NCI-H524 (cell line): Measurements from ENCODE around the gene RARB.

ENCODE experiments used
- DNase-seq, 2 experiments: peaks; one replicate each; lab custom pipeline; 2025; lab: John Stamatoyannopoulos, UW

The RARB gene

DNA sequence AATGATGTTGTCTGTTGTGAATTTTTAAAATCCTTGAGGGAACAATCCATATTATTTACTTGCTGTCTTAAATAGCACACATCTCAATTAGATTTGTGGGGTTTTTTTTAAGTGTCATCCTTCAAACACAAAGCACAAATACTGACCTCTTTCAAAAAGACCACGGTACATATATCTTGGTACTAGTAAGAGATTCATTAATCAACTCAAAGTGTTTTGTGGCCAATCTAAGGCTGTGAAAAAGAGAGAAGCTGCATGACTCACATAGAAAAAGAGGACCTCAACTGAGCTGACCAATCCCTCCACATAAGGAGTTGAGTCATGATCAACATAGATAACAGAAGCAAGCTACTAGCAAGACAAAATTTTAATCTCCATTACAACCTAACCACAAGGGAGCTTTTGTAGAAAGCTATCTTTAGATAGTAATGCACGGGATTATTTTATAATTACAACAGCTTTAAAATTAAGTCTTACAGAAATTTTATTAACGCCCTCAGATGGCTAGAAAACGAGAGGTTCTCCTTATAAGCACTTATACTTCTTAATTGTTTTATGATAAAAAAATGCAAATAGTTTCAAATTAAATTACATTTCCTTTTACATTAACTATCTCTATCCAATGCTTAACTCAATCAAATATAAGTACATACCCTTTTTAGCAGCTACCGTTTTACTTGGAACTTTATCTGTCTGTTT, 176.2 kb downstream of the RARB start:
- DNase-seq: no peak

DNA sequence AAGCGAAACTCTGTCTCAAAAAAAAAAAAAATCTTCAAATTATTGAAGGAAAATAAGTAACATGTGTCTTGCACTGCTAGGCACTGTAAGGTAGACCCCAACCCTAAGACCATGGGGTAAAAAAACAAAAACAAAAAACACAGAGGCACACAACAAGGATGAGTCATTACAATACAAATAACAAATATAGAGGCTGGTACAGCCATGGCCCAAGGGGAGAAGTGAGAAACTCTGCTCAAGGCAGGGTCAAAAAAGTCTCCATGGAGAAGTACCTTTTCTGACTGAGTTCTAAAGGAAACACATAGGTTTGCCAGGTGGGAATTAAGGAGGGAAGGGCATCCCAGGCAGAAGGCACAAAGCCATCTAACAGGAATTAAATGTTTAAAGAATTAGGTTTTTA, 182.1 kb downstream of the RARB start:
- no peak for DNase-seq

DNA sequence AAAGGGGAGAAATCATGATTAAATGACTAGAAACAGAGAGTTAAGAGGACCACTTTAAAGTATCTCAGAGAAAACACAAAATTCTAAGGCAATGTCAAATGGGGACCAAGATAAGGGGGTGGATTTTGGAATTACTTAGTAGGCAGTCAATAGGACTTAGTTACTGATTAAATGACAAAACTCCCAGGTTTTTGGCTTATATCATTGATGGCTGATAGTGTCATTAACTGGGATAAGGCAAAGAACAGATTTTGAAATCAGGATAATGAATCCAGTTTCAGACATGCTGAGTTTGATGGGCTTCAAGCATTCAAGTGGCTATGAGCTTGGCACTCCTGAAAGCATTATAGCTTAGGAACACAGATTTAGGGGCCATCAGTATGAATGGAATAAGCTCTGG, 182.7 kb downstream of the RARB start:
- DNase-seq: no peak

GRCh38 chr3:25611193-25611592, 183.1 kb downstream of the RARB start:
- no peak for DNase-seq

GRCh38 chr3:25618028-25618427, 190.0 kb downstream of the RARB start:
- no peak for DNase-seq

DNA sequence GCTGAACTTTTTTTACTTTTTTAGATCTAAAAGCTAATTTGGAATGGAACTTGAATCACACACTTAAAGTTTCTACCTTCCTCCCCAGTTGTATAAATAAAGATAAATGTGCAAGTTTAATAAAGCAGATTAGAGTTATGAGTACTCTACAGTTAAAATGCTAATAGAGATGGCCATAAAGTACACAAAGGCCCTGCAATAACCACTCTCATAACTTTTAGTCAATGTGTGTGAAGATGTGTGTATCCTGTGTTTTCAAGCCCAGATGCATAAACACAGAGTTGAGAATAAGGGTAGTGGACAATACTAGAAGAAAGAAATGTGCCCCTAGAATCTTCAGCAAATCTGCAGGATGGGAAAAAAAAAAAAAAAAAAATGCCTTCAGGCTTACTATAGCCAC, 191.3 kb downstream of the RARB start:
- DNase-seq: no peak

DNA sequence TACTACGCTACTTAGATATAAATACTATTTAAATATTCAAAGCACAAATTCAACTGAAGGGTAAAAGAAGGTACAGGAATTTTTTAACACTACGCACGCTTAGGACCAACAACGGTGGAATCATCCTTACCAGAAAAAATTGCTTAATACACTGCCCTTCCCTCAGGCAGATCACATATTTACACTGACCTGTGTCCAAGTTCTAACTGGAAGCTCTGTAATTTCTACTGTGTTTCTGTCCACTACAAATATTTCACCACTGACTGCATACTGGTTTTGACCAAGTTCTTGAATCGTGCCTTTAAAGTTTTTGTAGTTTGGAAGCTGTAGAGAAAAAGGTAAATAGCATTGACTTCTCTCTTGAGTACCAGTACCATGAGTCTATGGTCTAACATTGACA, 192.4 kb downstream of the RARB start:
- no peak for DNase-seq

GRCh38 chr3:25621087-25621486, 193.0 kb downstream of the RARB start:
- no peak for DNase-seq

DNA sequence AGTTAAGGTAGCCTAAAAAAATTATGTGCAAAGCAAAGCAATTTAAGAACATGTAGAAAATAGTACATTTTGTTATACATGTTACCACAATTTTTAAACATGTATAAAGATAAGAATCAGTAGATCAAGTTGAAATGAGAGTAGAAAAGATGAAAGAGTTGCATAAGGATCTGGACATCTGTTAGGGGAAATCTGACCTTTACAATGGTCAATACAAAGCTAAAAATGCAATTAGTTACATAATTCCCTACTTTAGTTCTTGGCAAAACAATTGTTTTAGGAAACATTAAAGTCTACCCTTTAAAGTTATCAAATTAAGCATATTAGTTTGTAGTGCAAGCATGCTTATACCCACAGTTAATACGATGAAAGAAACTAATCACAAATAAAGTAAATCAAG, 203.9 kb downstream of the RARB start:
- DNase-seq: no peak

- no peak for DNase-seq
Observed at GRCh38 chr3:25633919-25634318, 205.9 kb downstream of the RARB start.

GRCh38 chr3:25635038-25635437, 207.0 kb downstream of the RARB start:
- DNase-seq: no peak
